ENCODE data around the gene SEMA7A. TPM values are rescaled to one million over a fixed set of nuclear protein-coding genes. Genes with fewer than 3 reads are reported as not detected.
A peak's percentile ranks its signal among the peaks of the same experiment; 100 is the strongest.

Gene SEMA7A
- total and polyA plus RNA-seq, 3 experiments from 2014 or later, result 1.9 to 72.5 (median 71.2) TPM

DNA sequence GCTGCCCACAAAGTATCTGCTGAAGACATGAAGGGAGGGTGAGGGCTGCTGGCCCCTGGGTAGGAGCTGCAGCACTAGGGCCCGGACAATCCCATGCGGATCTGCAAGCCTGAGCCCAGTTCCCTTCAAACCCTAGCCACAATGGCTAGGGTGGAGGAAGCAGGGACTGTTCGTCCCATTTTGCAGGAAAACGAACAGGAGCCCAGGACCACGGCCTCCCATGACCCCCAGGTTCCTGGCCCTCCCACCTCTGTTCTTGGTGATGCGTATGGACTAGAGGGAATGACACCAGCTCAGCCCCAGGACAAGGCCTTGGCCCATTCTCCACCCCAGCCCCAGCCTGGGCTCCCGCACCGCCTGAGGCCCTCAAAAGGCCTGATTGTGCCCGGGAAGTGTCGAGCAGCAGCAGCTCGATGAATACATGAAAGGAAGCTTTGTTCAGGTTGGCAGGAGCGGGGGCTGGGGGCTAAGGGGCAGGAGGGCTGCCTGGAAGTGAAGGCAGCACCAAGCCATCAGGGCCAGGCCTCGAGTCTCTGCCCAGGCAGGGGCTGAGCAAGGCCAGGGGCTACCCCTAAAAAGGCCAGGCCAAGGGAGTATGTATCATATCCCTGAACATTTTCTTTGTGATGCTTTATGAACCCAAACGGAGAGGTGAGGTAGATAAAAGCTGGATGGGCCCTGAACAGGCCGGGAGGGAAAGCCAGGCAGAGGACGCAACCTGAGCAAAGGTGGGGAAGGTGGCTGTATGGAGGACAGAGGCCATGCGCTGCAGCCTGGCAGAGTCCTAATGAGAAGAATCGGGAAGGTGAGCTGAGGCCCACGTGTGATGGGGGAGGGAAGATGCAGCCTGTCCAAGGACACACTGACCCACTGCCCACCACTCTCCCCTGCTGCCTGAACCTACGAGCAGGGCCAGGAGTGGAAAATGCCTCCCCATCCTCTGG is 12.2 kb downstream of the SEMA7A start:
- H3K27me3 ChIP-seq (ENCODE audit: insufficient read depth, low read length, poor library complexity, severe bottlenecking), result no peaks in the 10 kb centered on the region
- H3K4me1 Mint-ChIP-seq, result peaks cover 35 to 74% (median 39%) of the 10 kb centered on the region in 3 donors
- peaks cover 17% of the 10 kb centered on the region for H3K4me1 ChIP-seq (ENCODE audit: insufficient read depth, low read length)
- H3K9me3 ChIP-seq (ENCODE audit: low read length), result no peaks in the 10 kb centered on the region
- no peaks in the 10 kb centered on the region for H3K27me3 Mint-ChIP-seq
- DNase-seq, result no peak
- POLR2A ChIA-PET, result interaction anchor here (0.6 kb wide), 2 partner anchors 11 to 19 kb away, joined by 3 read pairs; no protein-coding TSS in a partner anchor
- H3K9me3 Mint-ChIP-seq, result no peaks in the 10 kb centered on the region
- CTCF ChIA-PET, result interaction anchor here (0.6 to 1.7 kb wide), 3 partner anchors 10 to 39 kb away, joined by 3 to 5 read pairs (median 4); no protein-coding TSS in a partner anchor
- H3K4me3 ChIP-seq (ENCODE audit: low read length), result no peak overlapping the region
- H3K27ac Mint-ChIP-seq, result peak overlapping the region in 6 of 8 donors; percentile 20 to 95 (median 48)
- peaks cover 0 to 24% (median 0%) of the 10 kb centered on the region in 3 donors for H3K36me3 Mint-ChIP-seq
- H3K27ac ChIP-seq (ENCODE audit: low read depth, low read length), result peak overlapping the region; percentile 9
- no peaks in the 10 kb centered on the region for H3K36me3 ChIP-seq (ENCODE audit: insufficient read depth, low read length)
- H3K4me3 Mint-ChIP-seq, result peak overlapping the region in 1 of 7 donors; percentile 18

DNA sequence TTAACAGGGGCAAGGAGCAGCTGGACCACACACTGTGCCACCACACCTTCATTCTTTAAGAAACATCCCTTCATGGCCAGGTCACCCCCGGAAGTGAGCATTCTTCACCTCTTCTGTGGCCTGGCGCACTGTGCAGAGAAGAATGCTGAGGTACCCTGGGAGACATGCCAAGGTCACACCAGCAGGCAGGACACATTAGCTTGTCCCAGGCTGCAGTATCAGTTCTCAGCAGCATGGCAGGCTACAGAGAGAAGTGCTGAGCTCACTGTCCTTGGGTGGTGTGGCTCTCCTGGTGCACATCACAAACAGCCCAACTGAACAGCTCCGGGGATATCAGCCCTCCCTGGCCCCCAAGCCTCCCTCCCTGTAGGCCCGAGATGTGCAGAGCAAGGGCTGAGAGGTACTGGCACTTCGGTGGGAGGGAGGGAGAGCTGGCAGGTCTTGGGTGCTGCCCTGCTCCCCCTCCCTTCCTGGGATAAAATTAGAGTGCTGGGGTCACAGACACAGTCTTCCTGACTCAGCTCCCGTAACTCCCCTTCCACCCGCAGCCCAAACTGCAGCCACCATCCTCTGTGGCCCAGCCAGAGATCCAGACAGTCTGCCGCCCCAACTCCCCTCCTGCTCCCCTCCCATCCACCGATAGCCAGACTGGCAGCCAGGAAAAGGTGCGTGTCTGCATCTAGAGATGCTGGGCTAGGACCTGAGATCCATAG is 13.4 kb downstream of the SEMA7A start:
- Mint-ChIP-seq H3K36me3 (peaks cover 0 to 32% (median 0%) of the 10 kb centered on the region in 3 donors), H3K27ac (peak overlapping the region; percentile 3 to 97 (median 84)), H3K4me1 (peaks cover 34 to 75% (median 36%) of the 10 kb centered on the region in 3 donors), H3K27me3 (peaks cover 0 to under 1% of the 10 kb centered on the region in 2 donors), H3K4me3 (peak overlapping the region in 5 of 7 donors; percentile 31 to 83 (median 62)), H3K9me3 (no peaks in the 10 kb centered on the region)
- ChIA-PET POLR2A (no interaction called here), CTCF (interaction anchor here (0.6 to 1.7 kb wide), 6 partner anchors 11 to 46 kb away, joined by 3 to 5 read pairs (median 3); no protein-coding TSS in a partner anchor)
- no peak for DNase-seq
- Histone ChIP-seq H3K27ac (ENCODE audit: low read depth, low read length) (no peak overlapping the region), H3K27me3 (ENCODE audit: insufficient read depth, low read length, poor library complexity, severe bottlenecking) (no peaks in the 10 kb centered on the region), H3K36me3 (ENCODE audit: insufficient read depth, low read length) (peaks cover 4% of the 10 kb centered on the region), H3K9me3 (ENCODE audit: low read length) (no peaks in the 10 kb centered on the region), H3K4me3 (ENCODE audit: low read length) (no peak overlapping the region), H3K4me1 (ENCODE audit: insufficient read depth, low read length) (peaks cover 17% of the 10 kb centered on the region)

DNA sequence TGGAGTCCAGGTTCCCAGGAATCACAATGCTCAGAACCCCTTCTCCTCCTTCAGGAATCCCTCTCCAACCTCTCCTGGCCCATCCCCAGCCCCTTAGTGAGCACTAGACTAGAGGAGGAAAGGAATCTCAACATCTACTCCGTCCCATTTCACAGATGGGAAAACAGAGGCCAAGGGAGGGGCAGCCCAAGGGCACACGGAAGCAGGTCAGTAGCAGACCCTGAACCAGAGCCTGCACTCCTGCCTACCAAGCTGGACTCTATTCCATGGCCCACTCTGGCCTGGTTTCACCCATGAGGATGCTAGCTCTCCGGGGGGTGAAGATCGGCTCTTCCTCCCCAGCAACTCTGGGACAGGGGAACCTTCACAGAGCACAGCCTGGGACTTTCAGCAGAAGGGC is 14.3 kb downstream of the SEMA7A start:
- H3K27ac ChIP-seq (ENCODE audit: low read depth, low read length), result no peak overlapping the region
- H3K9me3 Mint-ChIP-seq, result no peaks in the 10 kb centered on the region
- H3K27ac Mint-ChIP-seq, result peak overlapping the region in 5 of 8 donors; percentile 58 to 80 (median 76)
- H3K36me3 ChIP-seq (ENCODE audit: insufficient read depth, low read length), result peaks cover 9% of the 10 kb centered on the region
- H3K9me3 ChIP-seq (ENCODE audit: low read length), result no peaks in the 10 kb centered on the region
- peaks cover 17% of the 10 kb centered on the region for H3K4me1 ChIP-seq (ENCODE audit: insufficient read depth, low read length)
- H3K27me3 Mint-ChIP-seq, result peaks cover 0 to 2% of the 10 kb centered on the region in 2 donors
- H3K4me3 ChIP-seq (ENCODE audit: low read length), result no peak overlapping the region
- H3K4me3 Mint-ChIP-seq, result peak overlapping the region in 1 of 7 donors; percentile 18
- peaks cover 30 to 69% (median 33%) of the 10 kb centered on the region in 3 donors for H3K4me1 Mint-ChIP-seq
- H3K36me3 Mint-ChIP-seq, result peaks cover 0 to 41% (median 0%) of the 10 kb centered on the region in 3 donors
- POLR2A ChIA-PET, result no interaction called here
- H3K27me3 ChIP-seq (ENCODE audit: insufficient read depth, low read length, poor library complexity, severe bottlenecking), result no peaks in the 10 kb centered on the region
- CTCF ChIA-PET, result interaction anchor here (1.0 to 1.7 kb wide), 3 partner anchors 12 to 19 kb away, joined by 3 to 5 read pairs (median 3); no protein-coding TSS in a partner anchor
- no peak for DNase-seq

DNA sequence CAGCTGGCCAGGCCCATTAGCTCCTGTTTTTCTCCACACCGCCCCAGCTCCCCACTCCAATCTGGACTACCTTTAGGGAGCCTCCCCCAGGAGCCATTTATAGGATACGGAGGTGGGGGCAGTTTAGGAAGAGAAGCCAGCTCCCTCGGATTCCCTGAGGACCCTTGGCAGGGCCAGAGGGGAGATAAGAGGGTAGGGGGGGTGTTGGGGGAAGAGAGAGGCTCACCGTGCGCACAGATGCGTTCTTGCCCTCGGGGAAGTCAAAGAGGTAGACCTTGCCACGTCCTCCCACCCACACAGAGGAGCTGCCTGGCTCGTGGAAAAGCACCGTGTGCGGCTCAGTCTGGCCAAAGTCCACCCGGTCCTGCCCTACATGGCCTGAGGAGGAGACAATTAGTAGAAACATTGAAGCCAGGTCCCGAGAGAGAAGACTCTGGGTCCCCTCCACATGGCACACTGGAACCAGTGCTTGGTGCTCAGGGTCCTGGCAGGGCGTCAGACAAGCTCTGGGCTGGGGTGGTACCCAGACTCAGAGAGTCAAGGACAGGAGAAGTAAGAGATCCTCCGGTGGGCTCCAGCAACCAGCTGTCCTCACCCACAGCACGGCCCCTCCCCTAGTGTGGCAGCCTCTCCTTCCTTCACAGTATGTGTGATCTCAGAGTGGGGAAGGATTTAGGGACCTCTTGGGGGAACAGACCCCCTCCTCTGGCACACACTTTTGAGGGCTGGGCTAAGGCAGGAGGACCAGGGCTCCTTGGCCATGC is 15.0 kb downstream of the SEMA7A start:
- Histone ChIP-seq H3K36me3 (ENCODE audit: insufficient read depth, low read length) (peaks cover 9% of the 10 kb centered on the region), H3K27ac (ENCODE audit: low read depth, low read length) (no peak overlapping the region), H3K27me3 (ENCODE audit: insufficient read depth, low read length, poor library complexity, severe bottlenecking) (no peaks in the 10 kb centered on the region), H3K4me1 (ENCODE audit: insufficient read depth, low read length) (peaks cover 17% of the 10 kb centered on the region), H3K4me3 (ENCODE audit: low read length) (no peak overlapping the region), H3K9me3 (ENCODE audit: low read length) (no peaks in the 10 kb centered on the region)
- Mint-ChIP-seq H3K9me3 (no peaks in the 10 kb centered on the region), H3K4me3 (peak overlapping the region in 1 of 7 donors; percentile 32), H3K27ac (peak overlapping the region in 5 of 8 donors; percentile 26 to 78 (median 72)), H3K27me3 (peaks cover 0 to 2% of the 10 kb centered on the region in 2 donors), H3K4me1 (peaks cover 30 to 62% (median 31%) of the 10 kb centered on the region in 3 donors), H3K36me3 (peaks cover 0 to 47% (median 2%) of the 10 kb centered on the region in 3 donors)
- POLR2A ChIA-PET, result no interaction called here
- no peak for DNase-seq
- CTCF ChIA-PET, result interaction anchor here (0.7 to 1.1 kb wide), 3 partner anchors 13 to 23 kb away, joined by 3 read pairs; no protein-coding TSS in a partner anchor

DNA sequence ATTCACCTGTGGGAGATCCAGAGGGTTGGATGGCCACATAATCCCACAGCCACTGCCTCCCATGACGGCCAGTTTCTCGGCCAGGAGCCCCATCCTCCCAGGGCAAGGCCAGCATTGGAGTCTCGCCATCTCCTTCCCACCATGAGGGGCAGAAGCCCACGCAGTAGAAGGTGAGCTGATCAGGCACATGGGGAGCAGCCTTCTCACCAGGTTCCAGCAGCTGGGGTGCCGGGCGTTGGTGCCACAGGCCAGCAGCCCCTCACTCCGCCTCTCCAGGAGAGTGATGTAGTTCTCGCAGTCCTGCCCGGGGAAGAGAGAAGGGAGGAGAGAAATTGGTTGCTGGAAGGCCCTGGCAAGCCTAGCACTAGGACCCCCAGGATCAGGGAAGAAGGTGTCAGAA is 16.1 kb downstream of the SEMA7A start:
- no peaks in the 10 kb centered on the region for H3K27me3 ChIP-seq (ENCODE audit: insufficient read depth, low read length, poor library complexity, severe bottlenecking)
- H3K9me3 Mint-ChIP-seq, result no peaks in the 10 kb centered on the region
- no peak overlapping the region for H3K27ac ChIP-seq (ENCODE audit: low read depth, low read length)
- DNase-seq, result no peak
- CTCF ChIA-PET, result no interaction called here
- H3K27me3 Mint-ChIP-seq, result peaks cover 0 to 2% of the 10 kb centered on the region in 2 donors
- peaks cover 0 to 54% (median 4%) of the 10 kb centered on the region in 3 donors for H3K36me3 Mint-ChIP-seq
- peaks cover 26 to 55% (median 30%) of the 10 kb centered on the region in 3 donors for H3K4me1 Mint-ChIP-seq
- H3K36me3 ChIP-seq (ENCODE audit: insufficient read depth, low read length), result peaks cover 9% of the 10 kb centered on the region
- peaks cover 17% of the 10 kb centered on the region for H3K4me1 ChIP-seq (ENCODE audit: insufficient read depth, low read length)
- H3K27ac Mint-ChIP-seq, result peak overlapping the region in 2 of 8 donors; percentile 38 to 60
- POLR2A ChIA-PET, result no interaction called here
- no peak overlapping the region for H3K4me3 ChIP-seq (ENCODE audit: low read length)
- no peaks in the 10 kb centered on the region for H3K9me3 ChIP-seq (ENCODE audit: low read length)
- no peak overlapping the region for H3K4me3 Mint-ChIP-seq

DNA sequence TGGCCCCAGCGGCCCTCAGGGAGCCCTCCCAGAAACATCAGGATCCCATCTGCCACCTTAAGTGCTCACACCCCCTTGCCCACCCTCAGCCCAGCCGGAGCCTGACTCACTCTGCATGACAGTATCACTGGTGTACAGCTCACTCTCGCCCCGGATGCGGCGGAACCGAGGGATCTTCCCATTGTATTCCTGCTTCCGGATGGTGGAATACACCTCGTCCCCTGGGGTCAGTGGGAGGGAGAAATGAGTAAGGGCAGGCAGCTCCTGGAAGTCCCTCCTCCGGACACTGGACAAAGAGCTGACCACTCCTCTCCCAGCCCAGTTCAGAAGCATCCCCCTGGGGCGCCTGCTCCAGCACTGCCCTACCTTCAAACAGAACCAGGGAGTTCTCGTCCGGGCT is 16.5 kb downstream of the SEMA7A start:
- no peaks in the 10 kb centered on the region for H3K9me3 ChIP-seq (ENCODE audit: low read length)
- Mint-ChIP-seq H3K4me3 (no peak overlapping the region), H3K27ac (peak overlapping the region in 2 of 8 donors; percentile 33 to 70), H3K4me1 (peaks cover 25 to 53% (median 30%) of the 10 kb centered on the region in 3 donors), H3K27me3 (peaks cover 0 to 2% of the 10 kb centered on the region in 2 donors), H3K36me3 (peaks cover 0 to 57% (median 4%) of the 10 kb centered on the region in 3 donors), H3K9me3 (no peaks in the 10 kb centered on the region)
- no peak overlapping the region for H3K27ac ChIP-seq (ENCODE audit: low read depth, low read length)
- no peaks in the 10 kb centered on the region for H3K27me3 ChIP-seq (ENCODE audit: insufficient read depth, low read length, poor library complexity, severe bottlenecking)
- DNase-seq, result no peak
- peaks cover 17% of the 10 kb centered on the region for H3K4me1 ChIP-seq (ENCODE audit: insufficient read depth, low read length)
- H3K36me3 ChIP-seq (ENCODE audit: insufficient read depth, low read length), result peaks cover 9% of the 10 kb centered on the region
- ChIA-PET CTCF (no interaction called here), POLR2A (no interaction called here)
- H3K4me3 ChIP-seq (ENCODE audit: low read length), result no peak overlapping the region
